Endothelial cell of umbilical vein (primary cell): ENCODE data around the gene SP100.

Source experiments
- FOS ChIP-seq: IDR thresholded peaks from 2 replicates; pipeline ENCODE4 v1.6.1; 2011; ENCODE audit warnings: mild to moderate bottlenecking, low read length, moderate library complexity, borderline replicate concordance; ENCODE audit not compliant: insufficient read depth
- GATA2 ChIP-seq: IDR thresholded peaks from 2 replicates; pipeline ENCODE4 v1.7.0; 2011; ENCODE audit warnings: low read depth, mild to moderate bottlenecking, moderate library complexity, mixed read lengths, low read length; ENCODE audit not compliant: insufficient read length, insufficient read depth
- POLR2A ChIP-seq: IDR thresholded peaks from 2 replicates; pipeline ENCODE4 v1.6.1; 2012; ENCODE audit warnings: low read depth, mild to moderate bottlenecking, control low read depth, low read length
- POLR2AphosphoS5 ChIP-seq: IDR thresholded peaks from 2 replicates; pipeline ENCODE4 v1.6.1; 2012; ENCODE audit warnings: low read depth, mild to moderate bottlenecking, control low read depth, low read length, moderate library complexity; ENCODE audit not compliant: insufficient read depth
- TF ChIP-seq, protein P1 (sequence below), 2 donors: IDR thresholded peaks; 1 replicate in 1 of 2; 2 replicates in 1 of 2; pipeline ENCODE4 v1.5.1; 2011; ENCODE audit warnings: low read length in 2 of 2, mild to moderate bottlenecking in 2 of 2, moderate library complexity in 2 of 2, control low read depth in 1 of 2, inconsistent platforms in 1 of 2, low read depth in 1 of 2; ENCODE audit not compliant: insufficient read depth in 1 of 2; ENCODE audit errors: extremely low read depth in 1 of 2

DNA sequence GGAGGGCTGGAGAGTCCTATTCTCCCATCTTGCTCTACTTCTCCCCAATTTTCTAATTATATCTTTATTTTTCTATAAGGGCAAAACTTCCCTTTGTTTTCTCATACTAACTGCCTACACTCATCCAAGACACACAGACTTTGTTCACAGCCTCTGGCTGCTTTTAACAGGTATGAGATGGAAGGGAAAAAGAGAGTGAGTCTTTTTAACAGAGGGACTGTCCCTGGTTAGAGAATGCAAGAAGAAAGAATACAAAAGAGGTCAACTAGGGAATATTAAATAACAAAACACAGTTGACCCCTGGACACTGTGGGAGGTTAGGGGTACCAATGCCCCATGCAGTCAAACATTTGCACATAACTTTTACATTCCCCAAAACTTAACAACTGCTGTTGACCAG, 41.8 kb downstream of the SP100 start:
- no peak for TF ChIP-seq POLR2A
- no peak for TF ChIP-seq GATA2
- TF ChIP-seq, protein P1, sequence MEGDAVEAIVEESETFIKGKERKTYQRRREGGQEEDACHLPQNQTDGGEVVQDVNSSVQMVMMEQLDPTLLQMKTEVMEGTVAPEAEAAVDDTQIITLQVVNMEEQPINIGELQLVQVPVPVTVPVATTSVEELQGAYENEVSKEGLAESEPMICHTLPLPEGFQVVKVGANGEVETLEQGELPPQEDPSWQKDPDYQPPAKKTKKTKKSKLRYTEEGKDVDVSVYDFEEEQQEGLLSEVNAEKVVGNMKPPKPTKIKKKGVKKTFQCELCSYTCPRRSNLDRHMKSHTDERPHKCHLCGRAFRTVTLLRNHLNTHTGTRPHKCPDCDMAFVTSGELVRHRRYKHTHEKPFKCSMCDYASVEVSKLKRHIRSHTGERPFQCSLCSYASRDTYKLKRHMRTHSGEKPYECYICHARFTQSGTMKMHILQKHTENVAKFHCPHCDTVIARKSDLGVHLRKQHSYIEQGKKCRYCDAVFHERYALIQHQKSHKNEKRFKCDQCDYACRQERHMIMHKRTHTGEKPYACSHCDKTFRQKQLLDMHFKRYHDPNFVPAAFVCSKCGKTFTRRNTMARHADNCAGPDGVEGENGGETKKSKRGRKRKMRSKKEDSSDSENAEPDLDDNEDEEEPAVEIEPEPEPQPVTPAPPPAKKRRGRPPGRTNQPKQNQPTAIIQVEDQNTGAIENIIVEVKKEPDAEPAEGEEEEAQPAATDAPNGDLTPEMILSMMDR (IDR thresholded peaks at IDR 0.05; ENCODE audit: extremely low read depth in 1 of 2, insufficient read depth in 1 of 2, low read depth in 1 of 2, low read length in 2 of 2): no peak
- TF ChIP-seq POLR2AphosphoS5: no peak
- TF ChIP-seq FOS: no peak
